IPS-20b (cell line): ENCODE results near the gene CNDP2.

Source experiments
- H3K27ac ChIP-seq: one replicate; pipeline ENCODE4 v1.5.1; 2013; ENCODE audit warnings: low read length
- H3K27me3 ChIP-seq: 2 replicates; pipeline ENCODE4 v1.6.1; 2013; ENCODE audit warnings: mild to moderate bottlenecking, low read length, inconsistent platforms; ENCODE audit not compliant: insufficient read depth
- H3K36me3 ChIP-seq: 2 replicates; pipeline ENCODE4 v1.6.1; 2013; ENCODE audit warnings: low read depth, mild to moderate bottlenecking, inconsistent platforms, low read length, moderate library complexity; ENCODE audit not compliant: insufficient read depth
- H3K4me1 ChIP-seq: 2 replicates; pipeline ENCODE4 v1.6.1; 2013; ENCODE audit warnings: mild to moderate bottlenecking, control low read depth, inconsistent platforms, low read length, moderate library complexity; ENCODE audit not compliant: insufficient read depth
- H3K4me3 ChIP-seq: 2 replicates; pipeline ENCODE4 v1.5.1; 2013; ENCODE audit warnings: mild to moderate bottlenecking, low read length, inconsistent platforms
- H3K9ac ChIP-seq: 2 replicates; pipeline ENCODE4 v1.6.1; 2013; ENCODE audit warnings: low read depth, mild to moderate bottlenecking, inconsistent platforms, low read length, moderate library complexity
- H3K9me3 ChIP-seq: 2 replicates; pipeline ENCODE4 v1.6.1; 2013; ENCODE audit warnings: mild to moderate bottlenecking, low read depth, low read length, inconsistent platforms; ENCODE audit not compliant: insufficient read depth

Gene CNDP2

GRCh38 chr18:74531043-74531442 is 34.9 kb downstream of the CNDP2 start:
- no peak overlapping the region for H3K9ac ChIP-seq
- H3K4me3 ChIP-seq = no peak overlapping the region
- no peaks in the 10 kb centered on the region for H3K27me3 ChIP-seq
- no peaks in the 10 kb centered on the region for H3K4me1 ChIP-seq
- peaks cover 3% of the 10 kb centered on the region; the same call in 1 of the 2 replicates for H3K9me3 ChIP-seq
- no peaks in the 10 kb centered on the region for H3K36me3 ChIP-seq
- no peak overlapping the region for H3K27ac ChIP-seq

GRCh38 chr18:74532511-74533025 is 36.4 kb downstream of the CNDP2 start:
- Histone ChIP-seq H3K9me3 (peaks cover 3% of the 10 kb centered on the region; the same call in 1 of the 2 replicates), H3K4me3 (no peak overlapping the region), H3K27ac (no peak overlapping the region), H3K36me3 (no peaks in the 10 kb centered on the region), H3K4me1 (no peaks in the 10 kb centered on the region), H3K9ac (no peak overlapping the region), H3K27me3 (no peaks in the 10 kb centered on the region)

GRCh38 chr18:74533666-74534065 is 37.5 kb downstream of the CNDP2 start:
- no peak overlapping the region for H3K9ac ChIP-seq
- H3K4me3 ChIP-seq = no peak overlapping the region
- H3K36me3 ChIP-seq = no peaks in the 10 kb centered on the region
- no peak overlapping the region for H3K27ac ChIP-seq
- no peaks in the 10 kb centered on the region for H3K4me1 ChIP-seq
- H3K27me3 ChIP-seq = no peaks in the 10 kb centered on the region
- no peaks in the 10 kb centered on the region for H3K9me3 ChIP-seq

- H3K9ac ChIP-seq = no peak within 1 kb of the TSS
- H3K9me3 ChIP-seq = no peaks in the 10 kb centered on the region
- H3K4me1 ChIP-seq = no peaks in the 10 kb centered on the region
- H3K27ac ChIP-seq = no peak within 1 kb of the TSS
- no peaks in the 10 kb centered on the region for H3K36me3 ChIP-seq
- no peak within 1 kb of the TSS for H3K4me3 ChIP-seq
- H3K27me3 ChIP-seq = no peaks in the 10 kb centered on the region
Measured at GRCh38 chr18:74534150-74534969, 38.2 kb downstream of the CNDP2 start, which contains the start of gene CNDP1. CNDP1 (plus strand) TSS chr18:74534500; CDS start chr18:74534668, 168 bp downstream.

GRCh38 chr18:74534981-74535649 is 39.0 kb downstream of the CNDP2 start:
- H3K27ac ChIP-seq = no peak overlapping the region

GRCh38 chr18:74539289-74539688 is 43.1 kb downstream of the CNDP2 start:
- Histone ChIP-seq H3K36me3 (no peaks in the 10 kb centered on the region), H3K9me3 (no peaks in the 10 kb centered on the region), H3K27ac (no peak overlapping the region), H3K4me1 (no peaks in the 10 kb centered on the region), H3K27me3 (no peaks in the 10 kb centered on the region), H3K9ac (no peak overlapping the region), H3K4me3 (no peak overlapping the region)

More at GRCh38 chr18:74534981-74535649, 39.0 kb downstream of the CNDP2 start:
- H3K36me3 ChIP-seq = no peaks in the 10 kb centered on the region
- H3K9ac ChIP-seq = no peak overlapping the region
- H3K9me3 ChIP-seq = no peaks in the 10 kb centered on the region
- no peak overlapping the region for H3K4me3 ChIP-seq
- H3K4me1 ChIP-seq = no peaks in the 10 kb centered on the region
- H3K27me3 ChIP-seq = no peaks in the 10 kb centered on the region

- Histone ChIP-seq H3K4me1 (no peaks in the 10 kb centered on the region), H3K9ac (no peak overlapping the region), H3K27ac (no peak overlapping the region), H3K36me3 (no peaks in the 10 kb centered on the region), H3K4me3 (no peak overlapping the region), H3K9me3 (no peaks in the 10 kb centered on the region), H3K27me3 (no peaks in the 10 kb centered on the region)
Measured at GRCh38 chr18:74540652-74541421, 44.7 kb downstream of the CNDP2 start.

GRCh38 chr18:74541703-74542555 is 45.8 kb downstream of the CNDP2 start:
- no peak overlapping the region for H3K9ac ChIP-seq

GRCh38 chr18:74544898-74545297 is 48.7 kb downstream of the CNDP2 start:
- no peak overlapping the region for H3K27ac ChIP-seq
- H3K9ac ChIP-seq = no peak overlapping the region
- no peaks in the 10 kb centered on the region for H3K4me1 ChIP-seq
- peaks cover 27% of the 10 kb centered on the region for H3K9me3 ChIP-seq
- no peak overlapping the region for H3K4me3 ChIP-seq
- H3K27me3 ChIP-seq = no peaks in the 10 kb centered on the region
- H3K36me3 ChIP-seq = no peaks in the 10 kb centered on the region

More at GRCh38 chr18:74541703-74542555, 45.8 kb downstream of the CNDP2 start:
- H3K4me1 ChIP-seq = no peaks in the 10 kb centered on the region
- H3K9me3 ChIP-seq = peaks cover 1% of the 10 kb centered on the region; the same call in 1 of the 2 replicates
- no peaks in the 10 kb centered on the region for H3K27me3 ChIP-seq
- no peaks in the 10 kb centered on the region for H3K36me3 ChIP-seq
- no peak overlapping the region for H3K27ac ChIP-seq
- no peak overlapping the region for H3K4me3 ChIP-seq

GRCh38 chr18:74546007-74546406 is 49.8 kb downstream of the CNDP2 start:
- Histone ChIP-seq H3K27me3 (no peaks in the 10 kb centered on the region), H3K9ac (no peak overlapping the region), H3K9me3 (peaks cover 33% of the 10 kb centered on the region), H3K4me1 (no peaks in the 10 kb centered on the region), H3K27ac (no peak overlapping the region), H3K36me3 (no peaks in the 10 kb centered on the region), H3K4me3 (no peak overlapping the region)
